SKM-1 treated with dmso at 0.1 percent for 144 hours (cell line): ENCODE measurements around the gene BEST1.
A peak's percentile ranks its signal among the peaks of the same experiment; 100 is the strongest.
"Not testable (repeated sequence)": the region's sequence is repeated elsewhere in the genome, so short reads cannot be mapped to it uniquely, and the experiment has no call there.

ENCODE experiments used
- DNase-seq: peaks from one replicate; lab custom pipeline; 2025; ENCODE audit not compliant: unreplicated experiment; lab: John Stamatoyannopoulos, UW

Gene BEST1

GRCh38 chr11:61976420-61976800 is 26.3 kb downstream of the BEST1 start:
- DNase-seq = no peak

- DNase-seq = no peak
Observed at GRCh38 chr11:61976813-61977475, 26.8 kb downstream of the BEST1 start.

GRCh38 chr11:61978703-61979661 is 28.8 kb downstream of the BEST1 start:
- no peak for DNase-seq

DNA sequence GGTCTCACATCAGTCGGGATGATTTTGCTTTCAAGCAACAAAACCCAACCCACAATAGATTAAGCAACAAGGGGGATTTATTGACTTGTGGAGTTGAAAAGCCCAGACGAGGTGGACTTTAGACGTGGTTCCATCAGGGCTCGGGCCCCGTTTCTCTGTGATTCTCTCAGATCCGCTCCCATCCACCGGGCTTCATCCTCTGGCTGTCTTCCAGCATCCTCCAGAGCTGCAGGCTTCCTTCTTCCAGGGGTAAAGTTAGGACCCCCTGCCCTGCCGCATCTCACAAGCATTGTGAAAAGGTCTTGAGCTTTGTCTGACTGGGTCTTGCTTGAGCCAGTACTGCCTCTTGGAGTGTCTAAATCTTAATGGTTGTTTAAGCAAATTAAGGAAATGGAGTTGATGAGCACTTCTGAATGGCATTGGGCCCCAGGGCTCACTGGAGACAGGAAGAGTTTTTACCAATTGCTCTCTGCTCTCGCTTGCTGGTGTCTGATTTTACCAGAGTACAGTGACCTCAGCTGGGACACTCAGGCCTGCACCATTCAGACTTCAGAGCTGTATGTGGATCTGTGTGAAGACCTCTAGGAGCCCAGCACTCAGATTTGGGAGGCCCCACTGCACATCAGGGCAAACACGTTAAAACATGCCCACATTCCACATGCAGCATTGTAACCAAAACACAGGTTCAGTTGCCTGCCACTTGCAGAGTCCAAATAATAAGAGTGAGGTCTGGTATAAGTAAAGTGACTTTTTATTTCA is 30.8 kb downstream of the BEST1 start:
- no peak for DNase-seq

GRCh38 chr11:61983419-61983818 is 33.3 kb downstream of the BEST1 start:
- no peak for DNase-seq

GRCh38 chr11:61985869-61986268 is 35.7 kb downstream of the BEST1 start:
- no peak for DNase-seq

- DNase-seq = no peak
Observed at GRCh38 chr11:61994981-61995380, 44.8 kb downstream of the BEST1 start.

DNA sequence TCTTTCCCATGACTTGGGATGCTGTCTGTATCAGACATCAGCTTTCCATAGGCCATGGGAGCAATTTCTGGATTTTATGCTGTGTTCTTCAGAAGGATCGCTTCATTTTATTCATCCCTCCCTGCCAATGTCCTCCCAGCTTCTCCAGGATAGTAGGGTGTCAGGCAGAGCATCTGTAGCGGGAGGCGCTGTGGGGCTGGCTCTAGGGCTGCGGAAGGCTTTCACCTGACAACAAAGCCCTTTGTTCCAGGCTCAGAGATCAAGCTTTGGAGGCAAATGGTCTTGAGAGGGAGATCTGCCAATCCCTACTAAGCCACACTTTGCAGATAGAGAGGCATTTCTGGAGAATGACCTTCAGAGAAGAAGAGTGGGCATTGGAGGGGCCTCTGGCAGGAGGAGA is 46.8 kb downstream of the BEST1 start:
- no peak for DNase-seq

GRCh38 chr11:61999141-61999975 is 49.2 kb downstream of the BEST1 start:
- DNase-seq = peak; percentile 79

DNA sequence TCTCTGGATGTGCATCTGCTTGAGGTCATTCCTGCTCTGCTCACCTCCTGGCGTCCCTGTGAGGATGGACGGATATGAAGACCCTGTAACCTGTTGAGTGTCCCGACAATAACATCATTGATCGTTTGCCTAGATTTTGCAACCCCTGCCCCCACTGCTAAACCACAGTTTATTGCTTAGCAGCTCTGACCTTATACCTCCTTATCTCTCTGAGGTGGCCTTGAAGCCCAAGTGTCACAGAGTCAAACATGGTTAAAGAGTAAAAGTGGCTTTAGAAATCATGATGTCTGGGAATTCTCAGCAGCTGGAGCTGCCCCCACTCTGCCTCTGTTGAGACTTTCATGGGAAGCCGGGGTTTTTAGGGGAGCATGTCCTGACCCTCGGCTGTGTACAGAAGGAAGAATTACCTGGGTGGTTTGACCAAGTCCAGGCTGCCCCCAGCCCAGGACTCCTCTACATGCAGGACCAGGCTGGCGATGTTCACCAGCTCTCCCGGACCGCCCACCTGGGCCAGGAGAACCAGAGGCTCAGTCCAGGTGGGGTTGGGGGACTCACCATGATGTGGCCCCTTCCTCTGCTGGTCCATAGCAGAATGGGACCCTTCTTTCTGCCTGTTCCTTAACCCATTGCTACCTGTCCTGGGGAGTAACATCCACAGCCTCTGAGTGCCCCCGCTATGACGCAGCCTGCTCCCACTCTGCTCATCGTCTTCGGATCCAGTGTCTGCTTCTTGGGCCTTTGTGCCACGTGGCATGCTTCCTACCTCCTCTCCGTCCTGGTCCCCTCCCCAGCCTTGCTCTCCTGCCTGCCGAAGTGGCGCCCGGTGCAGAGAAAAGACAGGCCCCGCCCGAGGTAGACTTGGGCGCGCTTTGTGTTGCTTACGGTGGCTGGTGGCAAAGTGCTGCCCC is 50.6 kb downstream of the BEST1 start:
- DNase-seq = no peak

GRCh38 chr11:62001450-62002191 is 51.5 kb downstream of the BEST1 start:
- no peak for DNase-seq

GRCh38 chr11:62002283-62002682 is 52.1 kb downstream of the BEST1 start:
- not testable (repeated sequence) for DNase-seq

DNA sequence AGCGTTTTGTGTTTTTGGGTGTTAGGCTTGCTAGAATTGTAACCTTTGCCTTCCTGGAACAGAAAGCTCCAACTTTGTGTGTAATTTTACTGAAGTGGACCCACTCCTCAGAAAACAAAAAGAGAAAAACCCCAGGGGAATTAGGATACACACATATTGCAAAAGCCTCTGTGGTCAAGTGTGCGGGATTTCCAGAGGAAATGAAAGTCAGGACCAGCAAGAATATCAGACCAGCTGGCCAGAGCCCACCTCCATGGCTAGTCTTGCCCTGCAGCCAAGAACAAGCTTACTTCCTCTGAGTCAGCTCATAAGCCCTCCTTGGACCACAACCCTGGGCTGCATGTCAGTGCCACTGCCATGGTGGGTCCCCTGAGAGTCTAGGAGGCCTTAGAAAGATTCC is 54.3 kb downstream of the BEST1 start:
- peak; percentile 82 for DNase-seq

DNA sequence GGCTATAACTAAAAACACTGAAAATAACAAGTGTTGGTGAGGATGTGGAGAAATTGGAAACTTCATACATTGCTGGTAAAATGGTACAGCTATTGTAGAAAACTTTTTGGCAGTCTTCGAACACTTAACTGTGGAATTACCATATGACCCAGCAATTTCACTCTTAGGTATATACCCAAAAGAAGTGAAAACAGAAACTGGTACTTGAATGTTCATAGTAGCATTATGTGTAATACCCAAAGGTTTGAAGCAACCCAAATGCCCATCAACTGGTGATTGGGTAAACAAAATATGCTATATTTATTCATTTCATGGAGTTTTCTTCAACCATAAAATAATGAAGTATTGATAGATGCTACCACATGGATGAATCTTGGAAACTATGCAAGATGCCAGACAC is 58.0 kb downstream of the BEST1 start:
- DNase-seq = no peak

DNA sequence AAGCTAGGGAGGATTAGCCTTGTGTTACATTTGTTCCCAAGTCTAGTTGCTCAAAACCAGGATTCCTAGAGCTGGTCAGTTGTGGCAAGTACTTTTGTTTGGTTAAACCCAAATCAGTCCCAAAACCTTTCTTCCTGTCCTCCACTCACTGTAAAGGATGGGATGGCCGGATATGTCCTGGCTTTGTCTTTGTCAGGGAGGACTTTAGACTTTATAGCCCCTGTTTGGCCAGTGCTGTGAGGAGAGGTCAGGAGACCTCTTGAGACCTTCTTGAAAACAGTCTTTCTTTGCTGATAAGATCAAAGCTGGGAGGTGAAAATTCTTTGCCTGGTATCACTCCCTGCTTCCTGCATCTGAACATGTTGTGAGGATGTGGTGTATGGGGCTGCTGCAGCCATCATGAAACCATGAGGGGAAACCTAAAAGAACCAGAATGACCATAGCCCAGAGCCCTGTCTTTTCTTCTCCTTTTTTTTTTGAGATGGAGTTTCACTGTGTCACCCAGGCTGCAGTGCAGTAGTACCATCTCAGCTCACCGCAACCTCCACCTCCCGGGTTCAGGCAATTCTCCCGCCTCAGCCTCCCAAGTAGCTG is 60.9 kb downstream of the BEST1 start:
- DNase-seq = no peak

GRCh38 chr11:62011881-62012280 is 61.7 kb downstream of the BEST1 start:
- DNase-seq = no peak

DNA sequence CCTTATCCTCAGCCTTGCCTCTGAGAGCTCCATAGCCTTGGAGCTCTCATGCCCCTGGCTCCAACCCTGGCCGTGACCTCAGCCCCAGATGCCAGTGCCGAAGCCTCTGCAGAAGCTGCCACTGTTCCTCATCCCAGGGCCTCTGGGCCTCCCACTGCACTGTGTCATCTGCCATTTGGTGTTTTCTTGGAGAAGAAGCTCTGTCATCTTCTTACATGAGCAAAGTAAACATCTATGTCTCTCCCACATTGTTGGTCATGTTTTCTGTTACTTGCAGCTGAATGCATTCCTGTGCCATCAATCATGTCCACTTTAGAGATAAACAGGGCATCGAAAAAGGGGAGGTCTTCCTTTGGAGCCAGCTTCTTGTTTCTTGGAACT is 62.3 kb downstream of the BEST1 start:
- no peak for DNase-seq

GRCh38 chr11:62012832-62013461 is 62.8 kb downstream of the BEST1 start:
- DNase-seq = no peak
